G401 (cell line): ENCODE data around the gene GOLGA7B. TPM values are rescaled to one million over a fixed set of nuclear protein-coding genes. Genes with fewer than 3 reads are reported as not detected.

Experiments used
- DNase-seq: peaks from one replicate; pipeline ENCODE4 v3.0.0-alpha.2; 2015; ENCODE audit warnings: low spot score
- in situ Hi-C: cut with HindIII; loops from 2 replicates; pipeline ENCODE4 v1.10.0; 2016; ENCODE audit warnings: low sequenced_read_pairs, mixed read lengths
- total RNA-seq: library from RNA; depleted of rRNA; stranded (reverse); fragments of >200 nt; shearing (Covaris generic); gene quantifications from 2 replicates; pipeline ENCODE4 v1.2.3, GENCODE V29; 2014

The GOLGA7B gene
- total RNA-seq, 1 experiment from 2014 or later: not detected

- in situ Hi-C loops: no loop called here
- DNase-seq: no peak
Observed at GRCh38 chr10:97863808-97864207, 14.2 kb downstream of the GOLGA7B start.

GRCh38 chr10:97865488-97865887 lies 15.8 kb downstream of the GOLGA7B start:
- DNase-seq: no peak
- in situ Hi-C loops: no loop called here

GRCh38 chr10:97866524-97867219 lies 17.0 kb downstream of the GOLGA7B start:
- DNase-seq: no peak
- in situ Hi-C loops: no loop called here

- in situ Hi-C loops: no loop called here
Observed at GRCh38 chr10:97867220-97867800, 17.7 kb downstream of the GOLGA7B start.

GRCh38 chr10:97868134-97868685 lies 18.6 kb downstream of the GOLGA7B start:
- no peak for DNase-seq
- in situ Hi-C loops: no loop called here

More at GRCh38 chr10:97867220-97867800, 17.7 kb downstream of the GOLGA7B start:
- DNase-seq: no peak

GRCh38 chr10:97869091-97870042 lies 19.7 kb downstream of the GOLGA7B start:
- in situ Hi-C loops: no loop called here

GRCh38 chr10:97870990-97871389 lies 21.3 kb downstream of the GOLGA7B start:
- DNase-seq: no peak
- in situ Hi-C loops: no loop called here

More at GRCh38 chr10:97869091-97870042, 19.7 kb downstream of the GOLGA7B start:
- DNase-seq: peak; percentile 98

GRCh38 chr10:97873569-97873968 lies 23.9 kb downstream of the GOLGA7B start:
- in situ Hi-C loops: no loop called here
- no peak for DNase-seq

GRCh38 chr10:97874332-97874731 lies 24.7 kb downstream of the GOLGA7B start:
- no peak for DNase-seq
- in situ Hi-C loops: no loop called here

GRCh38 chr10:97875391-97875790 lies 25.7 kb downstream of the GOLGA7B start:
- in situ Hi-C loops: no loop called here
- DNase-seq: no peak

GRCh38 chr10:97876402-97876801 lies 26.8 kb downstream of the GOLGA7B start:
- no peak for DNase-seq
- in situ Hi-C loops: no loop called here

- no peak for DNase-seq
- in situ Hi-C loops: no loop called here
Observed at GRCh38 chr10:97879241-97879640, 29.6 kb downstream of the GOLGA7B start.

- in situ Hi-C loops: no loop called here
- no peak for DNase-seq
Observed at GRCh38 chr10:97880109-97880508, 30.5 kb downstream of the GOLGA7B start.

- in situ Hi-C loops: no loop called here
- no peak for DNase-seq
Observed at GRCh38 chr10:97882142-97883091, 32.8 kb downstream of the GOLGA7B start.

- DNase-seq: no peak
- in situ Hi-C loops: no loop called here
Observed at GRCh38 chr10:97883092-97883485, 33.4 kb downstream of the GOLGA7B start.

- in situ Hi-C loops: no loop called here
- DNase-seq: no peak
Observed at GRCh38 chr10:97886286-97886685, 36.6 kb downstream of the GOLGA7B start.

- no peak for DNase-seq
- in situ Hi-C loops: no loop called here
Observed at GRCh38 chr10:97887399-97887798, 37.8 kb downstream of the GOLGA7B start.

- DNase-seq: no peak
- in situ Hi-C loops: no loop called here
Observed at GRCh38 chr10:97888134-97888533, 38.5 kb downstream of the GOLGA7B start.
